HepG2 (cell line): ENCODE measurements around the gene CEP44. TPM values are rescaled to one million over a fixed set of nuclear protein-coding genes. Genes with fewer than 3 reads are reported as not detected.
A peak's percentile ranks its signal among the peaks of the same experiment; 100 is the strongest.

Source experiments
- ATF2 ChIP-seq: sonication (generic); formaldehyde crosslinking; IDR thresholded peaks from 2 replicates; pipeline ENCODE4 v1.4.0; 2020; ENCODE audit warnings: missing genetic modification reagents
- CENPT ChIP-seq: sonication (generic); formaldehyde crosslinking; IDR thresholded peaks from 2 replicates; pipeline ENCODE4 v1.8.0; 2022; ENCODE audit warnings: low read depth, mild to moderate bottlenecking, moderate library complexity, missing genetic modification reagents
- DBP ChIP-seq: sonication (generic); formaldehyde crosslinking; IDR thresholded peaks from 2 replicates; pipeline ENCODE4 v1.4.0; 2020; ENCODE audit warnings: missing genetic modification reagents; ENCODE audit errors: not compliant biosample characterization
- GFI1 ChIP-seq: sonication (generic); formaldehyde crosslinking; IDR thresholded peaks from 2 replicates; pipeline ENCODE4 v1.5.0; 2020; ENCODE audit warnings: missing genetic modification reagents, mild to moderate bottlenecking, borderline replicate concordance
- HOXA5 ChIP-seq: sonication (generic); formaldehyde crosslinking; IDR thresholded peaks from 2 replicates; pipeline ENCODE4 v1.4.0; 2020; ENCODE audit warnings: missing genetic modification reagents
- MAZ ChIP-seq, 2 experiments: sonication (generic) in 1 of 2; formaldehyde crosslinking in 1 of 2; IDR thresholded peaks; 2 replicates each; pipeline versions ENCODE4 v1.5.0 to v1.6.1; 2012 to 2020; ENCODE audit warnings: low read depth in 2 of 2, mild to moderate bottlenecking in 2 of 2, borderline replicate concordance in 1 of 2, improper control_type of control experiment in 1 of 2, low read length in 1 of 2, missing genetic modification reagents in 1 of 2, moderate library complexity in 1 of 2
- PHB2 ChIP-seq: fragments of 450-650 bp; IDR thresholded peaks from 2 replicates; pipeline ENCODE4 v1.6.1; 2018; ENCODE audit not compliant: partially characterized antibody
- POLR2A ChIP-seq, 2 experiments: IDR thresholded peaks; 2 replicates each; pipeline ENCODE4 v1.6.1; 2011; ENCODE audit warnings: low read depth in 2 of 2, low read length in 2 of 2, mild to moderate bottlenecking in 1 of 2, moderate library complexity in 1 of 2; ENCODE audit not compliant: insufficient read depth in 1 of 2
- SKIL ChIP-seq: sonication (generic); formaldehyde crosslinking; IDR thresholded peaks from 2 replicates; pipeline ENCODE4 v1.8.0; 2022; ENCODE audit warnings: missing genetic modification reagents, mild to moderate bottlenecking, moderate library complexity, borderline replicate concordance
- TAF1 ChIP-seq: sonication (generic); formaldehyde crosslinking; IDR thresholded peaks from 2 replicates; pipeline ENCODE4 v1.4.0; 2020; ENCODE audit warnings: missing genetic modification reagents
- TFDP1 ChIP-seq: IDR thresholded peaks from 2 replicates; pipeline ENCODE4 v1.6.1; 2016; ENCODE audit warnings: missing compliant biosample characterization, missing genetic modification reagents, borderline replicate concordance
- THAP7 ChIP-seq: sonication (generic); formaldehyde crosslinking; IDR thresholded peaks from 2 replicates; pipeline ENCODE4 v1.8.1; 2023; ENCODE audit warnings: mild to moderate bottlenecking, missing genetic modification reagents
- TRIM24 ChIP-seq: sonication (generic); formaldehyde crosslinking; IDR thresholded peaks from 2 replicates; pipeline ENCODE4 v1.8.0; 2022; ENCODE audit warnings: mild to moderate bottlenecking, missing genetic modification reagents
- ZNF230 ChIP-seq: sonication (generic); formaldehyde crosslinking; IDR thresholded peaks from 2 replicates; pipeline ENCODE4 v1.4.0; 2020; ENCODE audit warnings: mild to moderate bottlenecking, missing genetic modification reagents
- ZNF232 ChIP-seq: sonication (generic); formaldehyde crosslinking; IDR thresholded peaks from 2 replicates; pipeline ENCODE4 v1.4.0; 2020; ENCODE audit warnings: missing genetic modification reagents, borderline replicate concordance
- ZNF460 ChIP-seq: sonication (generic); formaldehyde crosslinking; IDR thresholded peaks from 2 replicates; pipeline ENCODE4 v1.5.1; 2020; ENCODE audit warnings: missing genetic modification reagents, mild to moderate bottlenecking, borderline replicate concordance
- ZNF501 ChIP-seq: sonication (generic); formaldehyde crosslinking; IDR thresholded peaks from 2 replicates; pipeline ENCODE4 v1.5.1; 2020; ENCODE audit warnings: mild to moderate bottlenecking, moderate library complexity, missing genetic modification reagents
- ZNF530 ChIP-seq: sonication (generic); formaldehyde crosslinking; IDR thresholded peaks from 2 replicates; pipeline ENCODE4 v1.5.0; 2020; ENCODE audit warnings: low read depth, mild to moderate bottlenecking, missing genetic modification reagents
- ZNF589 ChIP-seq: sonication (generic); formaldehyde crosslinking; conservative IDR thresholded peaks from 2 replicates; pipeline ENCODE4 v1.8.0; 2022; ENCODE audit warnings: mild to moderate bottlenecking, moderate library complexity, missing genetic modification reagents
- ZNF605 ChIP-seq: sonication (generic); formaldehyde crosslinking; IDR thresholded peaks from 2 replicates; pipeline ENCODE4 v1.8.0; 2022; ENCODE audit warnings: mild to moderate bottlenecking, missing genetic modification reagents
- polyA plus RNA-seq, 8 experiments: library from polyadenylated mRNA; depleted of rRNA in 3 of 8; stranded (reverse) in 7 of 8; unstranded in 1 of 8; fragments of >200 nt; fragmentation: Illumina TruSeq in 4 of 8; extraction: Trizol in 4 of 8; gene quantifications; 2 replicates each; pipeline versions ENCODE4 v1.2.1 to v1.2.3, GENCODE V29; 2011 to 2016; ENCODE audit warnings: low read depth in 4 of 8, missing spikeins in 1 of 8, mixed read lengths in 1 of 8; ENCODE audit not compliant: insufficient read depth in 1 of 8
- total RNA-seq, 5 experiments: library from RNA; depleted of rRNA; stranded (reverse); fragments of >200 nt; fragmentation: Illumina TruSeq; extraction: Trizol; gene quantifications; 2 replicates each; pipeline ENCODE4 v1.2.3, GENCODE V29; 2016; ENCODE audit warnings: low read depth in 1 of 5

The CEP44 gene
- total and polyA plus RNA-seq, 2 of the 13 experiments (the other 11 are each of a cell fraction or from before 2014, with no cell fraction given): 5.5 to 11.9 TPM

- peak; percentile 65; the same call in 1 of the 2 replicates for TF ChIP-seq THAP7
- TF ChIP-seq SKIL (CRISPR knock-in tag): 0 out of 2 replicates have a peak, but pooled peaks have one; percentile 3
- no peak for TF ChIP-seq MAZ (IDR thresholded peaks at IDR 0.05; ENCODE audit: borderline replicate concordance, low read depth, low read length)
- TF ChIP-seq MAZ (CRISPR knock-in tag; IDR thresholded peaks at IDR 0.05; ENCODE audit: low read depth): 0 out of 2 replicates have a peak, but pooled peaks have one; percentile 20
- no peak; the same call in 1 of the 2 replicates for TF ChIP-seq HOXA5
- TF ChIP-seq POLR2A (IDR thresholded peaks at IDR 0.05; ENCODE audit: insufficient read depth in 1 of 2, low read depth in 2 of 2, low read length in 2 of 2): peak; percentile 69 to 85
- peak; percentile 52; the same call in 1 of the 2 replicates for TF ChIP-seq TAF1
- TF ChIP-seq GFI1: 0 out of 2 replicates have a peak, but pooled peaks have one; percentile 33
- TF ChIP-seq ZNF460 (CRISPR knock-in tag): no peak
- peak; percentile 32; the same call in 1 of the 2 replicates for TF ChIP-seq ZNF232
- TF ChIP-seq DBP (CRISPR knock-in tag): peak; percentile 54
- TF ChIP-seq ZNF605 (CRISPR knock-in tag): peak; percentile 21; the same call in 1 of the 2 replicates
- TF ChIP-seq ZNF530: no peak
- no peak for TF ChIP-seq PHB2
- peak; percentile 97 for TF ChIP-seq ZNF501 (CRISPR knock-in tag)
- peak; percentile 79; the same call in 1 of the 2 replicates for TF ChIP-seq ZNF230 (CRISPR knock-in tag)
- TF ChIP-seq TRIM24 (CRISPR knock-in tag): no peak
- peak; percentile 91 for TF ChIP-seq TFDP1 (CRISPR knock-in tag)
- peak; percentile 18; the same call in 1 of the 2 replicates for TF ChIP-seq ATF2 (CRISPR knock-in tag)
- no peak for TF ChIP-seq CENPT (CRISPR knock-in tag)
- TF ChIP-seq ZNF589: peak; percentile 87
Observed at GRCh38 chr4:174283507-174284471, at the start of gene CEP44, which contains the start of gene FBXO8 (continued).
